Measurements from ENCODE around the gene FAAP100.

FAAP100 gene

GRCh38 chr17:81576621-81577277, 24.6 kb upstream of the FAAP100 start:
- DNase-seq, result no peak

GRCh38 chr17:81575836-81576235, 23.7 kb upstream of the FAAP100 start:
- no peak for DNase-seq

- no peak for DNase-seq
Measured at GRCh38 chr17:81574643-81574956, 22.4 kb upstream of the FAAP100 start.

GRCh38 chr17:81573794-81574642, 21.9 kb upstream of the FAAP100 start:
- DNase-seq, result no peak

GRCh38 chr17:81572563-81573168, 20.5 kb upstream of the FAAP100 start:
- no peak for DNase-seq

GRCh38 chr17:81570964-81571363, 18.8 kb upstream of the FAAP100 start:
- no peak for DNase-seq

GRCh38 chr17:81569986-81570514, 17.9 kb upstream of the FAAP100 start:
- no peak for DNase-seq

- no peak for DNase-seq
Measured at GRCh38 chr17:81568416-81568815, 16.3 kb upstream of the FAAP100 start.

GRCh38 chr17:81567191-81567590, 15.0 kb upstream of the FAAP100 start:
- no peak for DNase-seq

GRCh38 chr17:81566461-81567126, 14.4 kb upstream of the FAAP100 start:
- peak; percentile 88 for DNase-seq

GRCh38 chr17:81565231-81565630, 13.1 kb upstream of the FAAP100 start:
- DNase-seq, result no peak

- DNase-seq, result no peak
Measured at GRCh38 chr17:81564778-81565177, 12.6 kb upstream of the FAAP100 start.

GRCh38 chr17:81563861-81564586, 11.9 kb upstream of the FAAP100 start:
- DNase-seq, result no peak

GRCh38 chr17:81561494-81561885, 9.3 kb upstream of the FAAP100 start:
- no peak for DNase-seq

GRCh38 chr17:81558941-81559806, 7.0 kb upstream of the FAAP100 start:
- DNase-seq, result no peak

GRCh38 chr17:81558115-81558468, 5.9 kb upstream of the FAAP100 start:
- DNase-seq, result no peak

GRCh38 chr17:81557276-81558114, 5.3 kb upstream of the FAAP100 start:
- DNase-seq, result no peak

GRCh38 chr17:81556863-81557262, 4.7 kb upstream of the FAAP100 start:
- DNase-seq, result peak; percentile 87

GRCh38 chr17:81556175-81556691, 4.1 kb upstream of the FAAP100 start:
- DNase-seq, result peak; percentile 60

- DNase-seq, result no peak
Measured at GRCh38 chr17:81553616-81554181, 1.5 kb upstream of the FAAP100 start.
